HS-5 (cell line): ENCODE data around the gene ARL3.

ENCODE experiments used
- DNase-seq: peaks from one replicate; pipeline ENCODE4 v3.0.0-alpha.2; 2012; ENCODE audit warnings: low read depth

The ARL3 gene

DNA sequence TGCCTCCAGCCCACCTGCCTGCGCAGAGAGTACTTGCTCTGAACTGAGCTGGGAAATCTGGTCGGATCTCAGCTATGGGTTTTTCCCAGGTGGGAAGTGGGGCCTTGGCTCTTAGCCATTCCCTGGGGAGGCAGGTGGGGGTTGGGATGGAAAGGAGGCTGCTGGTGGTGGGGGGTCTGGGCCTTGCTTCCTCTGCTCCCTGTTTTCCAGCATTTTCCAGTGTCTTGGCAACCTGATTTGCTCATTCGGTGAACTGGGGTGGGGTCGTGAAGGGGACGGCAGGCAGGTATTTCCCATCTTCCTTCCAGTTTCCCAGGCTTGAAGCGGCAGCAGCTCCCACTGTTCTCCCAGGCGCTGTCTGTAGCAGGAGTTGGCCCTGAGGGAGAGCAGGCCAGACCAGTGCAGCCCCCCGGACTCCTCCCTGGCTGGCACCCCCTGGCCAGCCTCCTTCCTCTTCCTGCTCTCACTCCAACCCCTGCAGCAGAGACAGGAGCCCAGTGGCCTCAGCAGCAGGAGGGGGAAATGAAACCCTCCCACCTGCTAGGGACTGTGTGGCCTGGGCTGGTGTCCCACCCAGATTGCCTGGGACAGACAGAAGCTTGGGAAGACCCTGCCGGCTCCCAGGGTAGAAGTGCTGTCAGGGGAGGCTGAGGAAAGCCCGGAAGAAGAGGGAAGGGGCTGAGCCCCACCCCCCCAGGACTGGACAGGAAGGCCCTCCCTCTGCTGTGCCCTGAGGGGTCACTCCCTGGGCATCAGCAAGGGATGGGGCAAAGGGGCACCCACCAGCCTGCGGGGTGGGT, 63.3 kb downstream of the ARL3 start:
- DNase-seq: no peak

DNA sequence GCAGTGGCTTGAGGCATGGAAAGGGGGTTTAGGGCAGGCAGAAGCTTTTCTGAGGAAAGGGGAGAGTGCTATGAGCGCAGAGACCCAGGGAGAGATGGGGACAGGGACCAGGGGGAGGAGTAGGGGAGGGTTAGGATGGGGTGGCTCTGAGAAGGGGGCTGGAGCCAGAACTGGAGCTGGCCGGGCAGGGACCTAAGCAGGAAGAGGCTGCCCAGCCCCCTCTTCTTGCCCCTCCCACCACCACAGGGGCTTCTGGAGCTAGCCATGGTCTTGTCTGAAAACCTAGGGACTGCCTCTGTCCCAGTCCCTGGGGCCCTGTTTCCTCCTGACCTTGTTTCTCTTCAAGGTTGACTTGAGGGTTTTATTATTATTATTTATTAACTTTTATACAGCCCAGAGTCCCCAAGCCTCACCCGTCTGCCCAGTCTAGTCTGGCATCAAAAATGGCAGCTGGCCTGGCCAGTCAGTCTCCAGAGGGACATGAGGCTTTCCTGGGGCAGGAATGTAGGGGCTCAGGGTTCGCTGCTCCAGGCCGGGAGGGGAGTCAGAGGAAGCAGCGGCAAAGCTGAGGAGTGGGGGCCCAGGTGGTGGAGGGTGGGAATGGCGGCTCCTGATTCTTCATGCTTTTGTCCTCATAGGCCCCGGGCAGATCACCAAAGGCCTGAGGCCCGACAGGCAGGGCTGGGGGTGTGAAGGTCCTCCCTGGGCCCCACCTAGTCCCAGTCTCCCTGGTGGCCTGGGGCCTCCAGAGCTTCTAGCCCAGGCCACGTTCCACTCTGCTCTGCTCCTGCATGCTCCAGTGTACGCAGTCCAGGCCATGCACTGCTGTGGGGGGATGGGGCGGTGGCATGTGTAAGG, 64.2 kb downstream of the ARL3 start:
- no peak for DNase-seq

- DNase-seq: no peak
Measured at GRCh38 chr10:102648889-102649796, 65.1 kb downstream of the ARL3 start.

DNA sequence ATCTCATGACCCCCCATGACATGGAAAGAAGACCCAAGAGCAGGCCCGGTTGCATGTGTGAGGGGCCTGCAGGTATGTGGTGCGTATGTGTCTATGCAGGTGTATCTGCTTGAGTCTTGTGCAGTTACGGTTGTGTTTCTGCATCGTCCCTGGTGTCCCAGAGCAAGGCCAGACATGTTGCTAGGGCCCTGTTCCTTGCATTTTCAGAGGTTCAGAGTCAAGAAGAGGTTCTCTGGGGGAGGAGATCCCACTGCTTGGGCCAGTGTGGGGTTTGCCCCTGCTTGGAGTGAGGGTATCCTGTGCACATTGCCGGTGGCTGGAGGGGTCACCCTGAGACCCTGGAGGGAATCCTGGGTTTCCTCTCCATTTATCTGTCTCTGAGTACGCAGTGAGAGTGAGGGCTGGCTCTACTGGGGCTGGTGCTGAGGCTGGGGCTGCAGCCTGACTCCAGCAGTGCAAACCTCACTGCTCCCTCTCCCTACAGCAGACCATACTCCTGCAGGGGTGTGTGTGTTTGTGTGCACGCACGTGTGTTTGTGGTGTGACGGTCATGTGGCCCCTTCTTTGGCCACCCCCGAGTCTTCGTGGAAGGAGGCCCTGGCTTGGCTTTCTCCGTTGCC, 65.8 kb downstream of the ARL3 start:
- DNase-seq: no peak

GRCh38 chr10:102647443-102648268, 66.5 kb downstream of the ARL3 start:
- DNase-seq: no peak

DNA sequence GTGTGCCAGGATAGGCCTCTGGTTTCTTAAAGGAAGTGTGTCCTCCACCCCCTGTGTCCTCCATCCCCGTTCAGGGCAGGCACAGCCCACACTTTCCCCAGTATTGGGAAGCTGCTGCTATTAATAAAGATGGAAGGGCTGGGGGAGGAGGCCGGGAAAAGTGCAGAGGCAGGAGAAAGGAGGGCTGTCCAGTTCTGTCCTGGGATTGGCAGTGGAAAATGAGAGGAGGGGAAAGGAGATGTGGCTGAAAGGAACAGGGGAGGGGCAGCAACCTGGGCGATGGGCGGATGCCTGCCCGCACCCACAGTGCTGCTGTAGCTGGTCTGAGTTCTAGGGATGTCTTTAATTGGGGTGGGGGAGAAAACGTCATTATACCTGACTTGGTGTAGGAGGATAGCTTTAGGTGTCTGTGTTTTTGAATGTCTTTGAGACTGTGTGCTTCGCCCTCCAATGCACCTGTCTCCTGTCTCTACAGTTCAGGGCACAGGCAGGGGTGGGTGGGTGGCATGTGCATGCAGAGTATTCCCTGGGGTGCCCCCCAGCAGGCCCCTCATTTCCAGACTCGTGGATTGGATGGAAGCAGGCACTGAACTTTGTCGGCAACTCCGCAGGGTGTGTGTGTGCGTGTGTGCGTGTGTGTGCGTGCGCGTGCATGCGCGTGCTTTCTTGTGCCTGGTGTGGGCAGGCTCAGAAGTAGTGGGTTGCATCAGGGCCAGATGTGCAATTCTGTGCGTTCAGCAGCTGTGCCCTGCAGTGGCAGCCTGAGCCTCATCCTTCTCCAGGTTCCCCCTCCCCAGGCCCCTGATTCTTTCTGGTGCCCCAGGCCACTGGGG, 67.4 kb downstream of the ARL3 start:
- no peak for DNase-seq

DNA sequence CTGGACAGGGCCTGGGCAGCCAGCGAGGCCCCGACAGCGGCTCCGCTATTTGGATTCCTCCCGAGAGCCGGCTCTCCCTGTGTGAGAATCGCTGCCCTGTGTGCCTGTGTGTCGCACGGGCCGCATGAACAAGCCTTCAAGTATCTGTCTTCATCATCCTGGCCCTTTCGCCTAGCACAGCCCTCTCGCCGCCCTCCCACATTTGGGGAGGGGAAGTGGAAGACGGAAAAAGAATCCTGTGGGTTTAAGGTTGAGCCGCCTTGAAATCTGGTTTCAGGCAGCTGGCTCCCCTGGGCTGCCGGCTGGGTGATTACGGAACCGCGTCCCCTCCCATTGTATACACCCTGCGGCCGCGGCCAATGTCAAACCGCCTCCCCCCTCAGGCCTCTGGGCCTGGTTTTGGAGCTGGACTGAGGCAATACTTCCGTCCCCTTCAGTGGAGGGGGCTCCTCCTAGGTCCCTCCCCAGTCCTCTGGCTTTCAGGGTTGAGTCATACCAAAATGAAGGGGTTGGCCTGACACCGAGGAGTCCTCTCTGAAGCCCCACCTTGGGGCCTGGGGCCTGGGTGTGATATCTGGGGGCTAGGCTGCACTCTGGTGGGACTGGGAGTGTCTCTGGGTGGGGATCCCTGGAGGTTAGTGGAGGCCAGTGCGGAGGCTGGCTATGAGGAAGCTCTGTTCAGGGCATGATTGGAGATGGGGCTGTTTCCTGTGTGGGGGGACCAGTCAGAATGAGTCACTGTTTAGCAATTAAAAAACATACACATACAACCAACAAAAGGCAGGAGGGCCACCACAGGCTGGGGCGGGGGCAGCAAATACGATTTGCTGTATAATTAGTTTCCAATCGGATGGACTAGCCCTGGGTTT, 68.2 kb downstream of the ARL3 start:
- DNase-seq: peak; percentile 95

DNA sequence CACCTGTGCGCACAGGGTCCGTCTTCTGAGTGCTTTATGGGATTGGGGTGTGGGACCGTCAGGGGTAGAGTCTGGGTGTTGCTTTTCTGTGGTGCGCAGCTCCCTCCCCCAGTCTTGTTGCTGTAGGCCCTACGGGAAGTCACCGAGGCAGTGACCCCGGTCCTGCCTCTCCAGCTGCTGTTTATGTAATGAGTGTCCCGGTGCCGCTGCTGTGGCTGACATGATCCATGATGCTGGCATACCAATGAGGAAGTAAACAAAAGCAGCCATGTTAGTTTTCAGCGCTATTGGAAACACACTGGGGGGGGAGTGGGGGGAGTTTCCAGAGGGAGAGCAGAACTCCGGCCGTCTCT, 68.8 kb downstream of the ARL3 start:
- peak; percentile 40 for DNase-seq

- no peak for DNase-seq
Measured at GRCh38 chr10:102644646-102645387, 69.4 kb downstream of the ARL3 start.

GRCh38 chr10:102644066-102644645, 70.0 kb downstream of the ARL3 start, which contains the start of gene TRIM8:
Gene TRIM8, plus strand, starts transcription at chr10:102644479. Its CDS starts 139 bp downstream, at chr10:102644618.
- DNase-seq: no peak

- no peak for DNase-seq
Measured at GRCh38 chr10:102643336-102644065, 70.7 kb downstream of the ARL3 start.

GRCh38 chr10:102642736-102643335, 71.4 kb downstream of the ARL3 start:
- DNase-seq: no peak

GRCh38 chr10:102641880-102642735, 72.1 kb downstream of the ARL3 start:
- DNase-seq: peak; percentile 82

DNA sequence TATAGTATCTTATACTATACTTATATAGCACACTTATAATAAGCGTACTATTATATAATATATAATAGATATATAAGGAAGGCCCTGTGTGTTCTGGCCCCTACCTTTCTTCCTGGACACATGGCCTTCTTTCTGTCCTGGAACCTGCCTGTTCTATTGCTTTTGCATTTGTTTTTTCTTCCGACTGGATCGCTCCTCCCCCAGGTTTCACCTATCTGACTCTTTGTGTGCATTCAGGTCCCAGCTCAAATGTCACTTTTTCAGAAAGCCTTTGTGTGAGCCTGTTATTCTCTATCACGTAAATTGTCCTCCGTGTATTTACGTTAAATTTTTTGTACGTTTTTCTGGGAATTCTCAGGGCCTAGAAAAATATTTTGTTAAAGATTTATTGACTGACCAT, 72.8 kb downstream of the ARL3 start:
- no peak for DNase-seq

GRCh38 chr10:102639537-102639936, 74.7 kb downstream of the ARL3 start:
- no peak for DNase-seq

DNA sequence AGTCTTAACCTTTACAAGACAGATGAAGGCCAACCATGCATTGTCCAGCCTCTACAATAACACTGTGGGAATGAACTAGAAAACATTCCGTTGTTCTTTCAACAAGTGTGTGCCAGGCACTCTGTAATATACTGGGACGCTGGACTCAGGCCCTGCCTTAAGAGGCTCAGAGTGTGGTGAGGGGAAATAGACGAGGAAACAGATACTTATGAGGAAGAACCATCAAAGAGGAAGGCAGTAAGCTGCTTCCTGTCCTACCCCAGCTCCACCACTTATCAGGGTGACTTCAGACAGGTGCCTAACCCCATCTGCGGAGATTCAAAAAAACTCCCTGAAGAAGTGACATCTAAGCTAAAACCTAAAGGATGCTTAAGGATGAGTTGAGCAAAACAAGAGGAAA, 78.8 kb downstream of the ARL3 start:
- no peak for DNase-seq
